HG03457 (cell line): Measurements from ENCODE around the gene PLA1A.
A peak's percentile ranks its signal among the peaks of the same experiment; 100 is the strongest.
"Not testable (repeated sequence)": the region's sequence is repeated elsewhere in the genome, so short reads cannot be mapped to it uniquely, and the experiment has no call there.

ENCODE experiments used
- ATAC-seq: cut with Tn5 transposase; IDR thresholded peaks from one replicate; pipeline ENCODE4 v1.9.1; 2021; ENCODE audit warnings: moderate number of reproducible peaks; ENCODE audit not compliant: unreplicated experiment

Gene PLA1A

GRCh38 chr3:119597548-119598288 is at the start of gene PLA1A:
Gene PLA1A, plus strand, starts transcription at chr3:119597885. Its CDS starts 29 bp downstream, at chr3:119597914.
- peak; percentile 11 for ATAC-seq

GRCh38 chr3:119548341-119548740 is 49.3 kb upstream of the PLA1A start:
- no peak for ATAC-seq

GRCh38 chr3:119550192-119550910 is 47.3 kb upstream of the PLA1A start:
- no peak for ATAC-seq

- ATAC-seq, result no peak
Measured at GRCh38 chr3:119551598-119551997, 46.1 kb upstream of the PLA1A start.

GRCh38 chr3:119552928-119553327 is 44.8 kb upstream of the PLA1A start:
- not testable (repeated sequence) for ATAC-seq

GRCh38 chr3:119553823-119554415 is 43.8 kb upstream of the PLA1A start:
- no peak for ATAC-seq

- no peak for ATAC-seq
Measured at GRCh38 chr3:119555309-119555735, 42.4 kb upstream of the PLA1A start.

- ATAC-seq, result no peak
Measured at GRCh38 chr3:119555929-119556328, 41.8 kb upstream of the PLA1A start.

GRCh38 chr3:119557192-119557876 is 40.4 kb upstream of the PLA1A start:
- no peak for ATAC-seq

- ATAC-seq, result no peak
Measured at GRCh38 chr3:119557877-119558269, 39.8 kb upstream of the PLA1A start.

GRCh38 chr3:119558626-119559317 is 38.9 kb upstream of the PLA1A start:
- no peak for ATAC-seq

- peak; percentile 38 for ATAC-seq
Measured at GRCh38 chr3:119559441-119559963, 38.2 kb upstream of the PLA1A start, which contains the start of gene CD80. Gene CD80, minus strand, starts transcription at chr3:119559614. Its CDS starts 1,886 bp downstream, at chr3:119557728.

- no peak for ATAC-seq
Measured at GRCh38 chr3:119560160-119560559, 37.5 kb upstream of the PLA1A start.

GRCh38 chr3:119562307-119562961 is 35.3 kb upstream of the PLA1A start:
- ATAC-seq, result peak; percentile 81

GRCh38 chr3:119563334-119563733 is 34.4 kb upstream of the PLA1A start:
- not testable (repeated sequence) for ATAC-seq

GRCh38 chr3:119569156-119569555 is 28.5 kb upstream of the PLA1A start:
- ATAC-seq, result no peak

GRCh38 chr3:119570229-119570628 is 27.5 kb upstream of the PLA1A start:
- no peak for ATAC-seq

GRCh38 chr3:119571230-119571629 is 26.5 kb upstream of the PLA1A start:
- ATAC-seq, result no peak

GRCh38 chr3:119571688-119572087 is 26.0 kb upstream of the PLA1A start:
- no peak for ATAC-seq

GRCh38 chr3:119575507-119575906 is 22.2 kb upstream of the PLA1A start:
- no peak for ATAC-seq
